A549 (cell line): ENCODE measurements around the gene C20orf141. TPM values are rescaled to one million over a fixed set of nuclear protein-coding genes. Genes with fewer than 3 reads are reported as not detected.
A peak's percentile ranks its signal among the peaks of the same experiment; 100 is the strongest.
"Not testable (repeated sequence)": the region's sequence is repeated elsewhere in the genome, so short reads cannot be mapped to it uniquely, and the experiment has no call there.

Experiments
- ATAC-seq, 2 experiments: fragments of 200-7000 bp in 1 of 2; fragments of >200 bp in 1 of 2; cut with Nextera tagmentation in 1 of 2; cut with Tn5 transposase in 1 of 2; 3 replicates each; pipeline versions ENCODE4 v1.8.0 to v1.9.1; 2018 to 2020; ENCODE audit warnings: mild to moderate bottlenecking in 1 of 2, moderate library complexity in 1 of 2
- CTCF ChIA-PET: fragments of 300-600 bp; sonication (Branson Sonifier 250); formaldehyde crosslinking; extraction: SDS; loops from one replicate; lab custom pipeline; 2021; ENCODE audit warnings: antibody characterized with exemption, inconsistent platforms; lab: Yijun Ruan, JAX
- POLR2A ChIA-PET: fragments of 350-600 bp; formaldehyde crosslinking; extraction: SDS; loops from one replicate; lab custom pipeline; 2021; ENCODE audit warnings: antibody characterized with exemption, inconsistent platforms; lab: Yijun Ruan, JAX
- DNase-seq, 2 experiments: peaks; one replicate each; pipeline versions ENCODE4 v3.0.0 to v3.0.0-alpha.2; 2011 to 2016; ENCODE audit warnings: low read depth in 1 of 2, low spot score in 1 of 2
- FAIRE-seq: peaks from 2 replicates; lab custom pipeline; 2011; peaks lifted over from hg19 to GRCh38; lab: Jason Lieb, UNC
- H3K27ac ChIP-seq, 2 experiments: fragments of >200 bp; sonication (Bioruptor Twin); formaldehyde crosslinking; 3 replicates each; pipeline ENCODE4 v1.5.1; 2016 to 2017
- H3K4me1 ChIP-seq: fragments of >200 bp; sonication (Bioruptor Twin); formaldehyde crosslinking; 3 replicates; pipeline ENCODE4 v1.6.1; 2016
- H3K4me2 ChIP-seq: fragments of >200 bp; sonication (Bioruptor Twin); formaldehyde crosslinking; 3 replicates; pipeline ENCODE4 v1.6.1; 2016
- H3K4me3 ChIP-seq: fragments of >200 bp; sonication (Bioruptor Twin); formaldehyde crosslinking; 3 replicates; pipeline ENCODE4 v1.5.1; 2016
- H3K9me3 ChIP-seq: fragments of >200 bp; sonication (Bioruptor Twin); formaldehyde crosslinking; 3 replicates; pipeline ENCODE4 v1.6.1; 2016
- CHD2 ChIP-seq: fragments of 150-350 bp; IDR thresholded peaks from 2 replicates; pipeline ENCODE4 v1.6.1; 2014; ENCODE audit warnings: low read length; ENCODE audit not compliant: partially characterized antibody
- CHD4 ChIP-seq: fragments of 200-600 bp; sonication (generic); IDR thresholded peaks from 2 replicates; pipeline ENCODE4 v1.6.1; 2016; ENCODE audit warnings: antibody characterized with exemption, mild to moderate bottlenecking, borderline replicate concordance
- FOSB ChIP-seq: fragments of 250-450 bp; sonication (Bioruptor Pico); IDR thresholded peaks from 2 replicates; pipeline ENCODE4 v1.5.0; 2020; ENCODE audit warnings: mild to moderate bottlenecking, moderate library complexity
- FOSL2 ChIP-seq, 2 experiments: fragments of 450-650 bp in 1 of 2; fragments of >200 bp in 1 of 2; sonication (Bioruptor Twin) in 1 of 2; formaldehyde crosslinking; IDR thresholded peaks; 2 replicates each; pipeline versions ENCODE4 v1.5.0 to v1.6.1; 2016 to 2020; ENCODE audit warnings: mild to moderate bottlenecking in 1 of 2, moderate library complexity in 1 of 2
- HOXB13 ChIP-seq: fragments of 250-450 bp; sonication (Bioruptor Pico); IDR thresholded peaks from 2 replicates; pipeline ENCODE4 v1.5.0; 2020; ENCODE audit warnings: low read depth, mild to moderate bottlenecking, moderate library complexity
- KDM1A ChIP-seq: fragments of 200-600 bp; sonication (generic); IDR thresholded peaks from 2 replicates; pipeline ENCODE4 v1.6.1; 2016; ENCODE audit warnings: low read depth, mild to moderate bottlenecking
- KDM5A ChIP-seq: fragments of 200-600 bp; sonication (generic); IDR thresholded peaks from 2 replicates; pipeline ENCODE4 v1.6.1; 2016; ENCODE audit warnings: antibody characterized with exemption, mild to moderate bottlenecking
- RCOR1 ChIP-seq: fragments of 150-350 bp; IDR thresholded peaks from 2 replicates; pipeline ENCODE4 v1.6.1; 2014; ENCODE audit warnings: antibody characterized with exemption, low read length, low read depth
- SREBF2 ChIP-seq: fragments of 450-650 bp; IDR thresholded peaks from 2 replicates; pipeline ENCODE4 v1.6.1; 2014; ENCODE audit warnings: mild to moderate bottlenecking, moderate library complexity
- TFCP2L1 ChIP-seq: fragments of 250-450 bp; sonication (Bioruptor Pico); IDR thresholded peaks from 2 replicates; pipeline ENCODE4 v1.5.0; 2021; ENCODE audit warnings: mild to moderate bottlenecking
- USF2 ChIP-seq: fragments of 450-650 bp; IDR thresholded peaks from 2 replicates; pipeline ENCODE4 v1.6.1; 2014; ENCODE audit warnings: antibody characterized with exemption
- ZNF302 ChIP-seq: fragments of 250-450 bp; sonication (Bioruptor Pico); IDR thresholded peaks from 2 replicates; pipeline ENCODE4 v1.9.0; 2021; ENCODE audit warnings: inconsistent platforms, mild to moderate bottlenecking, moderate library complexity
- WGBS: methylation state at CpG from one replicate; pipeline ENCODE4 v1.1.6; 2017; ENCODE audit errors: missing lambda C conversion rate; 5-methylcytosine and 5-hydroxymethylcytosine counted together
- polyA plus RNA-seq, 4 experiments: library from polyadenylated mRNA; depleted of rRNA in 3 of 4; stranded (reverse); fragments of >200 nt; fragmentation: RNase III in 1 of 4; extraction: RNeasy Plus Mini Kit Qiagen cat#74134 plus additional on column Dnase treatment in 1 of 4; gene quantifications; 2 replicates in 3 of 4; 3 replicates in 1 of 4; pipeline ENCODE4 v1.2.3, GENCODE V29; 2011 to 2017
- TF ChIP-seq, protein P1 (sequence below): fragments of 200-600 bp; sonication (generic); IDR thresholded peaks from 2 replicates; pipeline ENCODE4 v1.6.1; 2016; ENCODE audit warnings: antibody characterized with exemption, mild to moderate bottlenecking, moderate library complexity

C20orf141 gene
- polyA plus RNA-seq, 2 of the 4 experiments (the other 2 are of a cell fraction), result 0.16 to 0.56 TPM

DNA sequence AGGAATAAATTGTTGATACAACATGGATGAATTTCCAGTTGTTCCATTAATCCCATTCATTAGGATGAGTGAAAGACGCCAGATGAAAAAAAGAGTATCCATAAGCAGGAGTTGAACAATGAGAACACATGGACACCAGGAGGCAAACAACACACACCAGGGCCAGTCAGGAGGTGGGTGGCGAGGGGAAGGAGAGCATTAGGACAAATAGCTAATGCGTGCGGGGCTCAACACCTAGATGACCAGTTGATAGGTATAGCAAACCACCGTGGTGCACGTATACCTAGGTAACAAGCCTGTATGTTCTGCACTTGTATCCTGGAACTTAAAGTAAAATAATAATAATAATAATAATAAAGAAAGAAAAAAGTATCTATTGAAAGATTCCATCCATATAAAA, 14.6 kb downstream of the C20orf141 start (continued):
- TF ChIP-seq, protein P1, sequence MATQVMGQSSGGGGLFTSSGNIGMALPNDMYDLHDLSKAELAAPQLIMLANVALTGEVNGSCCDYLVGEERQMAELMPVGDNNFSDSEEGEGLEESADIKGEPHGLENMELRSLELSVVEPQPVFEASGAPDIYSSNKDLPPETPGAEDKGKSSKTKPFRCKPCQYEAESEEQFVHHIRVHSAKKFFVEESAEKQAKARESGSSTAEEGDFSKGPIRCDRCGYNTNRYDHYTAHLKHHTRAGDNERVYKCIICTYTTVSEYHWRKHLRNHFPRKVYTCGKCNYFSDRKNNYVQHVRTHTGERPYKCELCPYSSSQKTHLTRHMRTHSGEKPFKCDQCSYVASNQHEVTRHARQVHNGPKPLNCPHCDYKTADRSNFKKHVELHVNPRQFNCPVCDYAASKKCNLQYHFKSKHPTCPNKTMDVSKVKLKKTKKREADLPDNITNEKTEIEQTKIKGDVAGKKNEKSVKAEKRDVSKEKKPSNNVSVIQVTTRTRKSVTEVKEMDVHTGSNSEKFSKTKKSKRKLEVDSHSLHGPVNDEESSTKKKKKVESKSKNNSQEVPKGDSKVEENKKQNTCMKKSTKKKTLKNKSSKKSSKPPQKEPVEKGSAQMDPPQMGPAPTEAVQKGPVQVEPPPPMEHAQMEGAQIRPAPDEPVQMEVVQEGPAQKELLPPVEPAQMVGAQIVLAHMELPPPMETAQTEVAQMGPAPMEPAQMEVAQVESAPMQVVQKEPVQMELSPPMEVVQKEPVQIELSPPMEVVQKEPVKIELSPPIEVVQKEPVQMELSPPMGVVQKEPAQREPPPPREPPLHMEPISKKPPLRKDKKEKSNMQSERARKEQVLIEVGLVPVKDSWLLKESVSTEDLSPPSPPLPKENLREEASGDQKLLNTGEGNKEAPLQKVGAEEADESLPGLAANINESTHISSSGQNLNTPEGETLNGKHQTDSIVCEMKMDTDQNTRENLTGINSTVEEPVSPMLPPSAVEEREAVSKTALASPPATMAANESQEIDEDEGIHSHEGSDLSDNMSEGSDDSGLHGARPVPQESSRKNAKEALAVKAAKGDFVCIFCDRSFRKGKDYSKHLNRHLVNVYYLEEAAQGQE, result no peak
- TF ChIP-seq CHD4, result no peak
- TF ChIP-seq, all 56 proteins: peak for 0

DNA sequence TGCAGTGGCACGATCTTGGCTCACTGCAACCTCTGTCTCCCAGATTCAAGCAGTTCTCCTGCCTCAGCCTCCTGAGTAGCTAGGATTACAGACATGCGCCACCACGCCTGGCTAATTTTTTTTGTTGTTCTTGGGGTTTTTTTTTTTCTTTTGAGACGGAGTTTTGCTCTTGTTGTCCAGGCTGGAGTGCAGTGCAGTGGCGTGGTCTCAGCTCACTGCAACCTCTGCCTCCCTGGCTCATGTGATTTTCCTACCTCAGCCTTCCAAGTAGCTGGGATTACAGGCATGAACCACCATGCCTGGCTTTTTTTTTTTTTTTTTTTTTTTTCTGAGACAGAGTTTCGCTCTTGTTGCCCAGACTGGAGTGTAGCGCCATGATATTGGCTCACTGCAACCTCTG, 16.4 kb downstream of the C20orf141 start:
- H3K4me2 ChIP-seq, H3K4me3 ChIP-seq, DNase-seq, FAIRE-seq, H3K9me3 ChIP-seq, H3K4me1 ChIP-seq, H3K27ac ChIP-seq, ATAC-seq: not testable (repeated sequence)
- POLR2A ChIA-PET, result interaction anchor here (0.9 kb wide), 1 partner anchor 10 kb away, joined by 3 read pairs; the partner anchor contains the start of genes PCED1A and VPS16
- WGBS, result 79% methylated on average over 7 of the region's 7 CpGs
- CTCF ChIA-PET, result interaction anchor here (0.6 to 1.1 kb wide), 5 partner anchors 21 to 290 kb away, joined by 3 read pairs; no protein-coding TSS in a partner anchor

DNA sequence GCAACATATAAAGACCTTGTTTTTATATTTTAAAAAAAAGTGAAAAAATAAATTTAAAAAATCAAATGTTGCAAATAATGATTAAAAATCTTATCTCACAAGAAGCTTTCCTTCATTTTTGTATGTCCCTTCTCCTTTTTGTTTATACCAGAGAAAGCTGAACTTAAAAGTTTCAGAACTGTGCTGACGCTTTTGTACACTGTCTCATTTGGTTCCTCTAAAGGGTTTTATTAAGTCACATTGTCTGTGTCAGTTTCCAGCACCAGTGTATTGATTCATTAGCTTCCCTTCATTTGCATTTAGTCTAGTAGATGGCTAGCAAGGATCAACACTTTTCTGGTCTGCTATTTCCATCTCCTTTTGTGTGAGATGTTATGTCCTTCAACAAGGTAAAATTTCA, 19.0 kb downstream of the C20orf141 start:
- DNase-seq (no peak), ATAC-seq (no peak), FAIRE-seq (peak; percentile 81)
- Histone ChIP-seq H3K9me3 (no peaks in the 10 kb centered on the region), H3K4me1 (peaks cover 6% of the 10 kb centered on the region; the same call in 1 of the 3 replicates), H3K27ac (no peak overlapping the region), H3K4me2 (no peak overlapping the region), H3K4me3 (no peak overlapping the region)
- WGBS, result 87% methylated on average over 1 of the region's 1 CpG
- no peak for TF ChIP-seq FOSL2 (IDR thresholded peaks at IDR 0.05)
- TF ChIP-seq FOSL2 (CRISPR knock-in tag; IDR thresholded peaks at IDR 0.05), result no peak
- TF ChIP-seq CHD2, result no peak
- no peak for TF ChIP-seq HOXB13 (CRISPR knock-in tag)
- no peak for TF ChIP-seq KDM5A
- TF ChIP-seq USF2, result no peak
- TF ChIP-seq ZNF302 (CRISPR knock-in tag), result no peak
- no peak for TF ChIP-seq SREBF2
- no peak for TF ChIP-seq FOSB
- ChIA-PET CTCF (interaction anchor here (0.9 to 2.0 kb wide), 5 partner anchors 15 to 81 kb away, joined by 3 to 8 read pairs (median 4); no protein-coding TSS in a partner anchor), POLR2A (interaction anchor here (2.1 kb wide), 1 partner anchor 12 kb away, joined by 7 read pairs; no protein-coding TSS in a partner anchor)

DNA sequence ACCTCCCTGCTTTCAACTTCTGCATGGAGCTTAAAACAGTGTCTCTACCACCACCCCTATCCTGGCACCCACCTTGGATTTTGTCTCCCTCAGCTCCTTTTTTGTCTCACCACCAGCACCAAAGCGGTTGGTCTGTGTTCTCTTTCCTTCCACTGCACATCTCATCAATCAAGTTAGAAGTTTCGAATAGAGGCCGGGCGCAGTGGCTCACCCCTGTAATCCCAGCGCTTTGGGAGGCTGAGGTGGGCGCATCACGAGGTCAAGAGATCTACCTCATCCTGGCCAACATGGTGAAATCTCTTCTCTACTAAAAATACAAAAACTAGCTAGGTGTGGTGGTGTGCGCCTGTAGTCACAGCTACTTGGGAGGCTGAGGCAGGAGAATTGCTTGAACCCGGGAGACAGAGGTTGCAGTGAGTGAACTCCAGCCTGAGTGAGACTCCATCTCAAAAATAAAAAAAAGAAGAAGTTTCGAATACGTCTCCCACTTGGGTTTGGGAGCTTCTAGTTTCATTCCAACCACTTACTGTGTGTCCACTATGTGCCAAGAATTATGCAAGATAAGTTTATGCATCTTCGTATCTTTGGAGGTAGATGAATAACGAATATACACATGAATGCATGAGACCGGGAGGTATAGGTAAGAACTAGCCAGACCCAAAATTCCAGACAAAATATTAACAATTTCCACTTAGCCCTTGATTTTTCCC, 19.8 kb downstream of the C20orf141 start:
- ATAC-seq (no peak), FAIRE-seq (no peak), DNase-seq (no peak)
- CTCF ChIA-PET, result interaction anchor here (0.9 to 2.0 kb wide), 3 partner anchors 16 to 82 kb away, joined by 3 to 8 read pairs (median 4); no protein-coding TSS in a partner anchor
- POLR2A ChIA-PET, result interaction anchor here (2.1 kb wide), 1 partner anchor 13 kb away, joined by 7 read pairs; no protein-coding TSS in a partner anchor
- 89% methylated on average over 14 of the region's 14 CpGs for WGBS
- no peaks in the 10 kb centered on the region for H3K9me3 ChIP-seq
- H3K4me3 ChIP-seq, result no peak overlapping the region
- H3K27ac ChIP-seq, result no peak overlapping the region
- TF ChIP-seq KDM1A (no peak), TFCP2L1 (no peak), RCOR1 (no peak), SREBF2 (no peak), KDM5A (no peak)
- no peak overlapping the region for H3K4me2 ChIP-seq
- peaks cover 11% of the 10 kb centered on the region for H3K4me1 ChIP-seq
